Trophoblast cell (in vitro differentiated cells and primary cell): Measurements from ENCODE around the gene RREB1.

Source experiments
- DNase-seq, 2 donors: peaks; one replicate each; pipeline ENCODE4 v3.0.0-alpha.2; 2016
- H2AFZ ChIP-seq: 2 replicates; pipeline ENCODE4 v1.6.1; 2013; ENCODE audit warnings: low read length, moderate library complexity, mild to moderate bottlenecking; ENCODE audit not compliant: insufficient read depth, poor library complexity
- H2AK5ac ChIP-seq: 2 replicates; pipeline ENCODE4 v1.6.1; 2013; ENCODE audit warnings: mild to moderate bottlenecking, low read length
- H2BK120ac ChIP-seq: 2 replicates; pipeline ENCODE4 v1.6.1; 2013; ENCODE audit warnings: low read length, mild to moderate bottlenecking, moderate library complexity; ENCODE audit not compliant: insufficient read depth, poor library complexity
- H2BK12ac ChIP-seq: 2 replicates; pipeline ENCODE4 v1.6.1; 2013; ENCODE audit warnings: mild to moderate bottlenecking, low read length, moderate library complexity
- H2BK5ac ChIP-seq: 2 replicates; pipeline ENCODE4 v1.6.1; 2013; ENCODE audit warnings: low read length, low read depth, moderate library complexity, mild to moderate bottlenecking; ENCODE audit not compliant: poor library complexity
- H3K14ac ChIP-seq: 2 replicates; pipeline ENCODE4 v1.6.1; 2013; ENCODE audit warnings: mild to moderate bottlenecking, low read length
- H3K18ac ChIP-seq: 2 replicates; pipeline ENCODE4 v1.6.1; 2013; ENCODE audit warnings: mild to moderate bottlenecking, low read length
- H3K23ac ChIP-seq: 2 replicates; pipeline ENCODE4 v1.6.1; 2013; ENCODE audit warnings: low read length
- H3K27ac ChIP-seq: 2 replicates; pipeline ENCODE4 v1.5.1; 2013; ENCODE audit warnings: low read depth, mild to moderate bottlenecking, inconsistent platforms, low read length, moderate library complexity
- H3K27me3 ChIP-seq: 2 replicates; pipeline ENCODE4 v1.6.1; 2013; ENCODE audit warnings: inconsistent platforms, mild to moderate bottlenecking, low read length, moderate library complexity; ENCODE audit not compliant: insufficient read depth
- H3K36me3 ChIP-seq, 2 experiments: 1 replicate in 1 of 2; 2 replicates in 1 of 2; pipeline ENCODE4 v1.6.1; 2013; ENCODE audit warnings: low read length in 2 of 2, mild to moderate bottlenecking in 2 of 2, moderate library complexity in 1 of 2; ENCODE audit not compliant: insufficient read depth in 2 of 2, control insufficient read depth in 1 of 2
- H3K4ac ChIP-seq: 2 replicates; pipeline ENCODE4 v1.6.1; 2013; ENCODE audit warnings: low read depth, mild to moderate bottlenecking, low read length, moderate library complexity
- H3K4me1 ChIP-seq, 2 experiments: 1 replicate in 1 of 2; 2 replicates in 1 of 2; pipeline ENCODE4 v1.6.1; 2013; ENCODE audit warnings: low read length in 2 of 2, mild to moderate bottlenecking in 2 of 2, moderate library complexity in 1 of 2; ENCODE audit not compliant: insufficient read depth in 2 of 2, control insufficient read depth in 1 of 2
- H3K4me2 ChIP-seq: 2 replicates; pipeline ENCODE4 v1.6.1; 2013; ENCODE audit warnings: inconsistent platforms, mild to moderate bottlenecking, low read length, moderate library complexity
- H3K4me3 ChIP-seq: 2 replicates; pipeline ENCODE4 v1.5.1; 2013; ENCODE audit warnings: mild to moderate bottlenecking, low read depth, low read length, inconsistent platforms
- H3K79me1 ChIP-seq: one replicate; pipeline ENCODE4 v1.6.1; 2013; ENCODE audit warnings: low read length
- H3K79me2 ChIP-seq: 2 replicates; pipeline ENCODE4 v1.6.1; 2013; ENCODE audit warnings: low read length, mild to moderate bottlenecking; ENCODE audit not compliant: control insufficient read depth, insufficient read depth, poor library complexity
- H3K9ac ChIP-seq: 2 replicates; pipeline ENCODE4 v1.6.1; 2013; ENCODE audit warnings: mild to moderate bottlenecking, low read length
- H3K9me3 ChIP-seq: 2 replicates; pipeline ENCODE4 v1.6.1; 2013; ENCODE audit warnings: low read depth, mild to moderate bottlenecking, control low read depth, inconsistent platforms, low read length; ENCODE audit not compliant: insufficient read depth
- H4K12ac ChIP-seq: 2 replicates; pipeline ENCODE4 v1.6.1; 2013; ENCODE audit warnings: low read depth, mild to moderate bottlenecking, low read length, moderate library complexity
- H4K8ac ChIP-seq: 2 replicates; pipeline ENCODE4 v1.6.1; 2013; ENCODE audit warnings: low read depth, mild to moderate bottlenecking, low read length, moderate library complexity
- H4K91ac ChIP-seq: one replicate; pipeline ENCODE4 v1.6.1; 2013; ENCODE audit warnings: low read depth, mild to moderate bottlenecking, low read length, moderate library complexity
- WGBS: extraction: QIAGEN DNeasy Blood & Tissue Kit; methylation state at CpG from one replicate; pipeline ENCODE4 v1.1.7; 2013; ENCODE audit warnings: missing lambda C conversion rate; ENCODE audit not compliant: insufficient read length, insufficient coverage; ENCODE audit errors: extremely low coverage; 5-methylcytosine and 5-hydroxymethylcytosine counted together

The RREB1 gene

DNA sequence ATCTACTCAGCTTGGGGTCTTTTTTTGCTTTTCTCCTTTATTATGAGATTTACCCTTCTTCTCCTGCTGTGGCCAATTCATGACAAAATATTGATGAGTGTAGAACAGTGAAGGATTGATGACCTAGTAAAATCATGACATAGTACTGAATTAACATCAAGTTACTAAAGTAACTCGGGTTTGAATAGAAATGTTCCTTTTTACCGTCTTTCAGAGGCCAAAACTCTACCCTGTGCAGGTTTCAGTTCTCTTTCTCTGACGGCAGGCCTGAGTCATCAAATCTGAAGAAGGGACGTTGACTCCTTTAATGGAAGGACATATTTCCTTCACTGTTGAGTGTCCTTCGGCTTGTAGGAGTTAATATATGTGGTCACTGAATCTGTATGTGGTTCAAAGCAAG is 80.7 kb downstream of the RREB1 start:
- Histone ChIP-seq H3K79me2 (no peaks in the 10 kb centered on the region), H3K79me1 (no peaks in the 10 kb centered on the region), H2AFZ (no peak overlapping the region), H2BK12ac (no peak overlapping the region), H4K12ac (no peak overlapping the region), H3K27me3 (no peaks in the 10 kb centered on the region), H3K14ac (no peak overlapping the region), H3K27ac (no peak overlapping the region), H3K4ac (no peak overlapping the region), H2AK5ac (no peak overlapping the region), H3K18ac (no peak overlapping the region), H3K23ac (no peak overlapping the region), H4K91ac (no peak overlapping the region), H3K9me3 (no peaks in the 10 kb centered on the region), H2BK120ac (no peak overlapping the region), H4K8ac (no peak overlapping the region), H3K9ac (no peak overlapping the region), H3K4me2 (no peak overlapping the region), H3K4me3 (no peak overlapping the region), H3K4me1 (no peaks in the 10 kb centered on the region), H2BK5ac (no peak overlapping the region), H3K36me3 (peaks cover 30 to 44% of the 10 kb centered on the region in 2 experiments)
- WGBS = no CpG with 5 or more reads among the region's 5 CpGs
- peak in 1 of 2 donors; percentile 25 for DNase-seq

DNA sequence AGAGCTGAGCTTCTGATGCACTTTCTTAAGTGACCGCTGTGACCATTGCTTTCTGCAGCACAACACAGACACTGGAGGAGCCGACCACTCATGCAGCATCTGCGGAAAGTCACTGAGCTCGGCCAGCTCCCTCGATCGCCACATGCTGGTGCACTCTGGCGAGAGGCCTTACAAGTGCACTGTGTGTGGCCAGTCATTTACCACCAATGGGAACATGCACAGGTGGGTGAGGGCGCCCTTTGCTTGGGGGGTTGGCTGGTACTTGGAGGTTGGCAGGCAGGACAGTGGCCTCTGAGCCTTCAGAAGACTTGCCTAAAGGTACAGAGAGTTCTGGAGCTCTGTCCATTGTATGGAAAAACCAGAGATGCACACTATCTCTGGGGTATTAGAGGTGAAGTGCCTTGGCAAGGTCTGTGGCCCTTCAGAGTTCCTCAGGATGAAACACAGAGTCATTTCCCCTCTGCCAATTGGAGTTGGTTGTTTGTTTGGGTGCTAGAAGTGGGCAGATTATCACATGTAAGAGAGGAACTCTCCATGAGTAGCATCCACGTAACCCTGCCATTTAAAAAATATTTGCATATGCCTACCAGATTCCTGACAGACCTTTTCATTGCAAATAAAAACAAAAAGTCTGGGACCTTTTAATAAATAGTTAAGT is 81.5 kb downstream of the RREB1 start:
- Histone ChIP-seq H3K36me3 (peaks cover 25 to 39% of the 10 kb centered on the region in 2 experiments), H2BK12ac (no peak overlapping the region), H3K4ac (no peak overlapping the region), H2AFZ (no peak overlapping the region), H3K4me3 (no peak overlapping the region), H3K27ac (no peak overlapping the region), H3K79me1 (no peaks in the 10 kb centered on the region), H2BK5ac (no peak overlapping the region), H3K9ac (no peak overlapping the region), H3K14ac (no peak overlapping the region), H3K4me1 (no peaks in the 10 kb centered on the region), H3K18ac (peak overlapping the region; percentile 14), H3K9me3 (no peaks in the 10 kb centered on the region), H2AK5ac (no peak overlapping the region), H3K27me3 (no peaks in the 10 kb centered on the region), H3K4me2 (no peak overlapping the region), H3K79me2 (no peaks in the 10 kb centered on the region), H4K12ac (no peak overlapping the region), H4K8ac (no peak overlapping the region), H4K91ac (no peak overlapping the region), H3K23ac (no peak overlapping the region), H2BK120ac (no peak overlapping the region)
- WGBS = no CpG with 5 or more reads among the region's 9 CpGs
- no peak for DNase-seq

DNA sequence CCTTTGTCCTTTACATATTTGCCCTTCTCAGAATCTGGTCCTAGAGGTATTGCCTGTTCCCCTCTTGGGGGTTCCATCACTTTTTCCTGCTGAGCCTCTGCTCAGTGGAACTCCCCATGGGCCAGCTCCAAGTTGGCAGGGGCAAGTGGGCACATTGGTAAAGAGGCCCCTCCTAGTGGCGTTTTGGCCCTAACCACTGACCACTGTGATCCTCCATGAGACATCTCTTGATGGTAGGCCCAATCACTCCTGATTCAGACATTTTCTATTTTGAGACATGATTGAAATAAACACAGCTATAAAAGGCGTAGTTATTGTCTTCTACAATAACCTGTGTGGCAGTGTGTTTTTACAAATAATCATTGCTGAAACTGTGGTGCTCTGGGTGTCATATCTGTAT is 83.0 kb downstream of the RREB1 start:
- Histone ChIP-seq H3K18ac (no peak overlapping the region), H3K4me3 (no peak overlapping the region), H4K8ac (no peak overlapping the region), H2BK12ac (no peak overlapping the region), H4K91ac (no peak overlapping the region), H3K4me1 (peaks cover 0 to 3% of the 10 kb centered on the region in 2 experiments), H3K4me2 (no peak overlapping the region), H2AK5ac (no peak overlapping the region), H3K4ac (no peak overlapping the region), H3K14ac (no peak overlapping the region), H2BK120ac (no peak overlapping the region), H3K36me3 (peaks cover 25 to 38% of the 10 kb centered on the region in 2 experiments), H3K79me1 (no peaks in the 10 kb centered on the region), H3K27ac (no peak overlapping the region), H3K23ac (no peak overlapping the region), H3K9ac (no peak overlapping the region), H2BK5ac (no peak overlapping the region), H4K12ac (no peak overlapping the region), H2AFZ (no peak overlapping the region), H3K79me2 (no peaks in the 10 kb centered on the region), H3K9me3 (no peaks in the 10 kb centered on the region), H3K27me3 (no peaks in the 10 kb centered on the region)
- no peak for DNase-seq
- WGBS = no CpG with 5 or more reads among the region's 2 CpGs

DNA sequence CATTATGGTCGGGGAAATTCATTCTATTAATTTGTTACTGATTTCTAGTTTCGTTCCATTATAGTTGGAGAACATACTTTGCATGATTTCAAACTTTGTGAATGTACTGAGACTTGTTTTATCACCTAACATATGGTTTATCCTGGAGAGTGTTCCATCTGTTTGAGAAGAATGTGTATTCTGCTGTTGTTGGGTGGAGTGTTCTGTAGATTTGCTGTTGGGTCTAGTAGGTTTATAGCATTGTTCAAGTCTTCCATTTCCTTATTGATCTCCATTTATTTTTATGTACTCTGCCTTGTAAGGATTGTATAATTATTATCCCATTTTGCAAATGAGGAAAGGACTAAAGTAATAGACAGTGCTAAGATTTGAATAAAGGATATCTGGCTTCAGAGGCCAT is 85.4 kb downstream of the RREB1 start:
- Histone ChIP-seq H3K4me1 (peaks cover 0 to 5% of the 10 kb centered on the region in 2 experiments), H4K91ac (no peak overlapping the region), H3K79me2 (no peaks in the 10 kb centered on the region), H3K4me3 (no peak overlapping the region), H4K12ac (no peak overlapping the region), H3K4me2 (no peak overlapping the region), H3K14ac (no peak overlapping the region), H2BK12ac (no peak overlapping the region), H3K9ac (no peak overlapping the region), H2AFZ (no peak overlapping the region), H3K36me3 (peaks cover 21 to 32% of the 10 kb centered on the region in 2 experiments), H3K4ac (no peak overlapping the region), H2BK120ac (no peak overlapping the region), H3K79me1 (no peaks in the 10 kb centered on the region), H3K18ac (no peak overlapping the region), H3K27ac (no peak overlapping the region), H3K9me3 (no peaks in the 10 kb centered on the region), H2AK5ac (no peak overlapping the region), H3K23ac (no peak overlapping the region), H2BK5ac (no peak overlapping the region), H4K8ac (no peak overlapping the region), H3K27me3 (no peaks in the 10 kb centered on the region)
- no peak for DNase-seq
- no CpG with 5 or more reads among the region's 2 CpGs for WGBS
